ENCODE results near the gene PCDH12. TPM values are rescaled to one million over a fixed set of nuclear protein-coding genes. Genes with fewer than 3 reads are reported as not detected.

Gene PCDH12
- total RNA-seq, 1 donor from 2014 or later: 1.7 TPM

DNA sequence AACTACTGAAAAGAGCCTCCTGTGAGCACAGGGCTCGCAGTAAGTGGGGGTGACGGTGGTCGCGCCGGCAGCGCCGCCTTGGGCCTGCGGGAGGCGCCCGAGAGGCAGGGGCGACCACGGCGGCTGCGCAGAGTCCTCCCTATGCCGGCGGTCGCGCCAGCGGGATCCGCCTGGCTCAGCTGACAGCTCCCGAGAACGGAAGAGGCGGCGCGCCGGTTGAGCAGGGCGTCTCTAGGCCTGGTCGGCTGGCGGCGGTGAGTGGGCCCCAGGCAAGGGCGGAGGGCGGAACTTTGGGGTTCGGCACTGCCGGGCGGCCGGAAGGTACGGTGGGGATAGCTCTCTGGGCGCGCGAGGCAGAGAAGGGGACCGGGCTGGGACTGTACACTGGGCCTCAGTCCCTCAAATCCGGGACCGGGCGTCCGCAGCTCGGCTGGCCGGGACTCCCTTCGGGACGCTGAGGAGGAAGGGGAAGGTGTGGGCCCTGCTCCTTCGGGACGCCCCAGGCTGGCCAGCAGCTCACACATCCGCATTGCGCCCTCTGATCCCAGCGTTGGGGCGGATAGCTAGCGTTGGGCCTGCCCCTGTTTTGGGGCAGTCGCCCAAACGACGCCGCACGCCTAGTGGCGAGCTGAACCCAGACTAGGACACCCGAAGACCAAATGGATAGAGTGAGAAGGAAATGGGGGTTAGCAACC, 11.1 kb upstream of the PCDH12 start, which contains the start of gene RNF14:
Gene RNF14 (plus strand): TSS at position 192 of the 695 bp plus-strand sequence. CDS start 4,484 bp downstream, outside the sequence.
- H3K4me1 Mint-ChIP-seq (ENCODE audit: low read depth, unreplicated experiment): peaks cover 13% of the 10 kb centered on the region
- peak; percentile 96 for DNase-seq
- TF ChIP-seq CTCF (IDR thresholded peaks at IDR 0.05; ENCODE audit: partially characterized antibody, unreplicated experiment): peak; percentile 95
- peak within 1 kb of the TSS; percentile 94 for H3K27ac Mint-ChIP-seq (ENCODE audit: unreplicated experiment)
- H3K36me3 Mint-ChIP-seq (ENCODE audit: unreplicated experiment): no peaks in the 10 kb centered on the region
- peaks cover 1% of the 10 kb centered on the region for H3K27me3 Mint-ChIP-seq (ENCODE audit: unreplicated experiment)
- H3K4me3 Mint-ChIP-seq (ENCODE audit: unreplicated experiment): peak within 1 kb of the TSS; percentile 90
- H3K9me3 Mint-ChIP-seq (ENCODE audit: unreplicated experiment): peaks cover 4% of the 10 kb centered on the region

DNA sequence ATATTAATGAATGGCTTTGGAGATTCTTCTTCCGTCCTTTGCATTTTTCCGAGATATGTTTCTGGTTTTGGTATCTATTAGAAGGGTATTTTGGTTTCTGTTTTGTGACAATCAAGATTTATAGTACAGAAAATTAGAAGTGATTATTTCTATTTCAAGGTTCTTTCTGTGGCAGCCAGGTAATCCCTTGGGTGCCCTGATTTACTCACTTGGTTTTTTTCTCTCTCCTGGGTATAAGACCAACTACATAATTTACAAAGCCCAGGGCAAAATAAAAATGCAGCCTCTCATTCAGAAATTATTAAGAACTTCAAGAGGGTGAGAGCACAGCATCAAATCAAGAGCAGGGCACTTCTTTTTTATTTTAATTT, 8.9 kb upstream of the PCDH12 start:
- Mint-ChIP-seq H3K27me3 (ENCODE audit: unreplicated experiment) (peaks cover 1% of the 10 kb centered on the region), H3K4me3 (ENCODE audit: unreplicated experiment) (no peak overlapping the region)
- no peak for TF ChIP-seq CTCF (IDR thresholded peaks at IDR 0.05; ENCODE audit: partially characterized antibody, unreplicated experiment)

DNA sequence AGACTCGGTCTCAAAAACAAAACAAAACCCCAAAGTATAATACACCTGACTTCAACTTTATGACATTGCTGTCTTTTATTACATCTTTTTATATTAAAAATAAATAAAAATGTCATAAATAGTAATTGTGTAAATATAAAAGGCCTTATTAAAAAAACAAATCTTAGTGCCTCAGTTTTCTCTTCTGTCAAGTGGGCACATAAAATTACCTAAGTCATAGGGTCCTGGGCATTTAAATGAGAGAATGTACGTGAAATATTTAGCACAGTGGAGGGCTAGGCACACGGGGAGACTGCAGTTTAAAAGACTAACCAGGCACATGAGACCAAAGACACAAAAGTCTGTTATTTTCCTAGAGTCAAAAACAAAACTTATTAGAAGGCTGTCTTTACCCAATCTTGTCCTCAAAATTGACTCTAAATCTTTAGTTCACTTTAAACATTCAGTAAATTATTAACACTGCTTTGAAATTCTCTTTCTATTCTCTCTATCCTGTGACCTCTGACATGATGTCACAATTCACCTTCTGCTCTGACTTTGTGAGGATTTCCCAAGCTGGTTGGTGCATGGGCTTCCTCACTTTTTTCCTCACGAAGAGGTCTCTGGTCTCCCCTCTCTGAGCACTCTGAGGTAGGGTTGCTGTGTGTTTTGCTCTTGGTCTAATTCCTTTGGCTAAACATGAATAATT, 8.4 kb upstream of the PCDH12 start:
- Mint-ChIP-seq H3K27ac (ENCODE audit: unreplicated experiment) (no peak overlapping the region), H3K4me3 (ENCODE audit: unreplicated experiment) (no peak overlapping the region), H3K9me3 (ENCODE audit: unreplicated experiment) (peaks cover 4% of the 10 kb centered on the region), H3K4me1 (ENCODE audit: low read depth, unreplicated experiment) (peaks cover 13% of the 10 kb centered on the region), H3K27me3 (ENCODE audit: unreplicated experiment) (peaks cover 1% of the 10 kb centered on the region), H3K36me3 (ENCODE audit: unreplicated experiment) (no peaks in the 10 kb centered on the region)
- TF ChIP-seq CTCF (IDR thresholded peaks at IDR 0.05; ENCODE audit: partially characterized antibody, unreplicated experiment): no peak
- no peak for DNase-seq

More for the DNA sequence above, 8.9 kb upstream of the PCDH12 start:
- H3K9me3 Mint-ChIP-seq (ENCODE audit: unreplicated experiment): peaks cover 4% of the 10 kb centered on the region
- no peak for DNase-seq
- H3K4me1 Mint-ChIP-seq (ENCODE audit: low read depth, unreplicated experiment): peaks cover 13% of the 10 kb centered on the region
- H3K27ac Mint-ChIP-seq (ENCODE audit: unreplicated experiment): no peak overlapping the region
- H3K36me3 Mint-ChIP-seq (ENCODE audit: unreplicated experiment): no peaks in the 10 kb centered on the region

- no peak for DNase-seq
- Mint-ChIP-seq H3K27me3 (ENCODE audit: unreplicated experiment) (peaks cover 2% of the 10 kb centered on the region), H3K4me3 (ENCODE audit: unreplicated experiment) (no peak overlapping the region), H3K27ac (ENCODE audit: unreplicated experiment) (no peak overlapping the region), H3K4me1 (ENCODE audit: low read depth, unreplicated experiment) (peaks cover 17% of the 10 kb centered on the region), H3K9me3 (ENCODE audit: unreplicated experiment) (peaks cover 5% of the 10 kb centered on the region), H3K36me3 (ENCODE audit: unreplicated experiment) (no peaks in the 10 kb centered on the region)
- TF ChIP-seq CTCF (IDR thresholded peaks at IDR 0.05; ENCODE audit: partially characterized antibody, unreplicated experiment): no peak
Measured at GRCh38 chr5:141965071-141965470, 7.1 kb upstream of the PCDH12 start.

DNA sequence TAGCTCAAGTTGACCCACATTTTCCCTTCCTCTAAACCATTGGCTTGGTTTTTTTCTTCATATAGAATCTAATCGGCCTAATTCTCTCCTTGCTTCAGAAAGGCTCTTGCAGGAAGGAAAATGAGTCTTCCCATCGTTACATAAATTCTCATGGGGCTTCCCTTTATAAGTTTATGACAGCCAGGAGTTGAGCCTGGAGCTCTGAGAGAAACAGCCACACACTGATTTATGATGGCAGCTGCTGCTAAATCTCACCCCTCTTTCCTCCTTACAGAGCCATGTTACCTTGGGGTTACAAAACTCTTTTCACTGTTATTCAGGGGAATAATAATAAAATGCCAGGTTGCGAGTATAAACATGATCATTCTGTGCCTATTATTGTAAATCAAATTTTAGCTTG, 5.7 kb upstream of the PCDH12 start:
- no peak for TF ChIP-seq CTCF (IDR thresholded peaks at IDR 0.05; ENCODE audit: partially characterized antibody, unreplicated experiment)
- Mint-ChIP-seq H3K27ac (ENCODE audit: unreplicated experiment) (no peak overlapping the region), H3K36me3 (ENCODE audit: unreplicated experiment) (no peaks in the 10 kb centered on the region), H3K4me1 (ENCODE audit: low read depth, unreplicated experiment) (peaks cover 23% of the 10 kb centered on the region), H3K9me3 (ENCODE audit: unreplicated experiment) (peaks cover 5% of the 10 kb centered on the region), H3K4me3 (ENCODE audit: unreplicated experiment) (no peak overlapping the region), H3K27me3 (ENCODE audit: unreplicated experiment) (peaks cover 4% of the 10 kb centered on the region)
- DNase-seq: no peak
